Activated CD4-positive, alpha-beta memory T cell treated with anti-CD3 and anti-CD28 coated beads, Interleukin-2, amount 10 ng/mL, durations not matched to agents 7 days and 5 days (primary cell): ENCODE measurements around the gene OTOG. TPM values are rescaled to one million over a fixed set of nuclear protein-coding genes. Genes with fewer than 3 reads are reported as not detected.
A peak's percentile ranks its signal among the peaks of the same experiment; 100 is the strongest.

Experiments used
- CTCF ChIA-PET: fragments of 350-600 bp; sonication (Branson Sonifier 250); formaldehyde crosslinking; loops from one replicate; lab custom pipeline; 2021; ENCODE audit warnings: antibody characterized with exemption, inconsistent platforms; lab: Charles Lee
- POLR2A ChIA-PET: fragments of 350-600 bp; sonication (Branson Sonifier 250); formaldehyde crosslinking; loops from one replicate; lab custom pipeline; 2021; ENCODE audit warnings: antibody characterized with exemption; lab: Charles Lee
- DNase-seq: peaks from one replicate; pipeline ENCODE4 v3.0.0-alpha.2; 2020
- H3K27ac Mint-ChIP-seq: one replicate; pipeline ENCODE4 v1.8.0; 2021; ENCODE audit warnings: mild to moderate bottlenecking, mixed read lengths
- H3K27me3 Mint-ChIP-seq: one replicate; pipeline ENCODE4 v1.8.0; 2021; ENCODE audit warnings: mixed read lengths
- H3K36me3 Mint-ChIP-seq: one replicate; pipeline ENCODE4 v1.8.0; 2021; ENCODE audit warnings: low read depth, mixed read lengths
- H3K4me1 Mint-ChIP-seq: one replicate; pipeline ENCODE4 v1.8.0; 2021; ENCODE audit warnings: mixed read lengths
- H3K4me3 Mint-ChIP-seq: one replicate; pipeline ENCODE4 v1.8.0; 2021; ENCODE audit warnings: mild to moderate bottlenecking, mixed read lengths
- H3K9me3 Mint-ChIP-seq: one replicate; pipeline ENCODE4 v1.8.0; 2021; ENCODE audit warnings: mixed read lengths
- total RNA-seq, 2 experiments: library from RNA; stranded (reverse); gene quantifications; one replicate each; pipeline ENCODE4 v1.2.3, GENCODE V29; 2021

Gene OTOG
- total RNA-seq, 2 experiments from 2014 or later = not detected

DNA sequence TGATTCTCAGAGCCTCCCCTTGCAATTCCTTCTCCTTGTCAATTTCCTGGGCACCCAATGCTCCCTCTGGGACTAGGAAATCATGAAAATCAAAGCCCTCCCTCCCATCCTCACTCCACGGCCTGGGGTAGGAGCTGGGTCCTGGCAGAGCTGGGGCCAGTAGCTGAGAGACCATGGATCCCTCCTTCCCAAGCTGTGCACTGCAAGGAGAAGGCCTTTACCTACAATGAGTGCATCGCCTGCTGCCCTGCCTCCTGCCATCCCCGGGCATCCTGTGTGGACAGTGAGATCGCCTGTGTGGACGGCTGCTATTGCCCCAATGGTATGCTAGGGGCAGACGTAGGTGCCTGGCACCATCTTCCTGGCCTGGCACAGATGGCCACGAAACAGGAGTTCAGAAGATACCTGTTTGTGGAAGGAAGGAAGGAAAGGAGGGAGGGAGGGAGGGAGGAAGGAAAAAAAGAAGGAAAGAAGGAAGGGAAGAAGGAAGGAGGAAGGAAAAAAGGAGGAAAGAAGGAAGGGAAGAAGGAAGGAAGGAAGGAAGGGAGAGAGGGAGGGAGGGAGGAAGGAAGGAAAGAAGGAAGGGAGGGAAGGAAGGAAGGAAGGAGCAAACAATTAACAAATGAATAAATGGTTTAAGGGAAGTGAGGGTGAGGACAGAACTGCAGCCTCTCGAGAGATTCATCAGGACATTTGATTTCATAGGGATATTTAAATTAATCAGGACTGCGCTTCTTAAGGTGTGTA, 12.5 kb downstream of the OTOG start:
- Mint-ChIP-seq H3K27ac (no peak overlapping the region), H3K27me3 (peaks cover 4% of the 10 kb centered on the region), H3K4me3 (no peak overlapping the region), H3K36me3 (no peaks in the 10 kb centered on the region), H3K9me3 (no peaks in the 10 kb centered on the region), H3K4me1 (no peaks in the 10 kb centered on the region)
- DNase-seq = no peak
- POLR2A ChIA-PET = no interaction called here
- CTCF ChIA-PET = no interaction called here

DNA sequence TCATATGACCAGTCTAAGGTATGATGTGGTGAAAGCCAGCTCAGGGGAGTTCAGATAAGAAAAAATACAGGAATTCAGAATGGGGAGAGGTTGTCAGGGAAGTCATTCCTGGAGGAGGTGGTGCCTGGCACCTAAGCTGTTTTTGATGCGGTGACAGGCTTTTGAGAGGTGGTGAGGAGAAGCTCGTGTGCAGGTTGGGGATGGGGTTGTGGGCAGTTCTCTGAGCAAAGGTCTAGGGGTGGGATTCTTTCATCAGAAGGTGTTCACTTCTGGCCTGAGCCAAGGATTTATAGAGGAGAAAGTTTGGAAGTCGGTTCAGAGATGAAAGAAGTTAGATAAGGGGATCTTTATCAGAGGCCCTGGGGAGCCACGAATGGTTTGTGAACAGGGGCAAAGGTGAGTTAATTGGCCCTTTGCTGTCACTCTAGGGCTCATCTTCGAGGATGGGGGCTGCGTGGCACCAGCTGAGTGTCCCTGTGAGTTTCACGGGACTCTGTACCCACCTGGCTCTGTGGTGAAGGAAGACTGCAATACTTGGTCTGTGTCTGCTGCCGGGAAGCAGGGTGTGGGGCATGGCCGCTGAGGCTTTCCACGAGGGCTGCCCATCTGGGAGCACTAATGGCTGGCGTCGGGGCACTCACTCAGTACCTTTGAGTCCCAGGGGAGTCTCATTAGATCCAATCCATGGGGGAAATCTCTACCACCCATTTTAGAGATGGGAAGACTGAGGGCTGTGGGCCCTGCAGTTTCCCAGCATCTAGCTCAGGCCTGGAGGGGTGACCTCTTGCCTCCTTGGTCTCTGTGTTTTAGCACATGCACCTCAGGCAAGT, 13.4 kb downstream of the OTOG start:
- Mint-ChIP-seq H3K27ac (no peak overlapping the region), H3K4me3 (no peak overlapping the region), H3K27me3 (peaks cover 4% of the 10 kb centered on the region), H3K4me1 (no peaks in the 10 kb centered on the region), H3K9me3 (no peaks in the 10 kb centered on the region), H3K36me3 (no peaks in the 10 kb centered on the region)
- ChIA-PET POLR2A (no interaction called here), CTCF (no interaction called here)
- no peak for DNase-seq

DNA sequence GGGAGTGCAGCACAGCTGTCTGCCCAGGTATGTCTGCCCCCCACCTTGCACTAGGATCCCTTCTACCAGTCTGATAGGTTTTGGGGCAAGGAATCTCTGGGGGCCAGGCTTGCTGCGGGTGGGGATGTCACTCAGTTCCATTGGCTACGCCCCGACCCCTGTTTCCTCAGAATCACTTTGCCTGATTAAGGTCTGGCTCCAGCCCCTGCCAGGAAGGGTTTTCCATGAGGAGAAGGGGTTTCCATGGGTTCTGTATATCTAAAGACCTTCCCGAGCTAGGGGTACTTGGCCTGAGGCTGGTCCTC, 14.0 kb downstream of the OTOG start:
- H3K36me3 Mint-ChIP-seq = no peaks in the 10 kb centered on the region
- no peak for DNase-seq
- POLR2A ChIA-PET = no interaction called here
- H3K27ac Mint-ChIP-seq = no peak overlapping the region
- no peak overlapping the region for H3K4me3 Mint-ChIP-seq
- H3K9me3 Mint-ChIP-seq = no peaks in the 10 kb centered on the region
- H3K4me1 Mint-ChIP-seq = no peaks in the 10 kb centered on the region
- CTCF ChIA-PET = no interaction called here
- H3K27me3 Mint-ChIP-seq = peaks cover 4% of the 10 kb centered on the region

DNA sequence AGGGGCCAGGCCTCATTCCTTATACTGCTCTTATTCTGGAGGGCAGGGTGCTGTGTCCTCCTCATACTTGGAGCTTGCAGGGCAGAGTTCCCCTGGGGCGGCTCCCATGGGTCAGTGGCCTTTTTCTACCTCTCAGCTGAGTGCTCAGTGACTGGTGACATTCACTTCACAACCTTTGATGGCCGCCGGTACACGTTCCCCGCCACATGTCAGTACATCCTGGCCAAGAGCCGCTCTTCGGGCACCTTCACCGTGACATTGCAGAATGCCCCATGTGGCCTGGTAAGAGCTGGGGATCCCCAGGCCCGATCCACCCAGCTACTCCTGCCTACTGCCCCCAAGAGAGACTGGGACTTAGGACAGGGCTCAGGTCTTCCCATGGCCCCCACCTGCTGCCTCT, 14.5 kb downstream of the OTOG start:
- no peaks in the 10 kb centered on the region for H3K36me3 Mint-ChIP-seq
- DNase-seq = no peak
- POLR2A ChIA-PET = no interaction called here
- CTCF ChIA-PET = no interaction called here
- H3K4me3 Mint-ChIP-seq = no peak overlapping the region
- peaks cover 6% of the 10 kb centered on the region for H3K27me3 Mint-ChIP-seq
- no peaks in the 10 kb centered on the region for H3K4me1 Mint-ChIP-seq
- H3K27ac Mint-ChIP-seq = no peak overlapping the region
- no peaks in the 10 kb centered on the region for H3K9me3 Mint-ChIP-seq

DNA sequence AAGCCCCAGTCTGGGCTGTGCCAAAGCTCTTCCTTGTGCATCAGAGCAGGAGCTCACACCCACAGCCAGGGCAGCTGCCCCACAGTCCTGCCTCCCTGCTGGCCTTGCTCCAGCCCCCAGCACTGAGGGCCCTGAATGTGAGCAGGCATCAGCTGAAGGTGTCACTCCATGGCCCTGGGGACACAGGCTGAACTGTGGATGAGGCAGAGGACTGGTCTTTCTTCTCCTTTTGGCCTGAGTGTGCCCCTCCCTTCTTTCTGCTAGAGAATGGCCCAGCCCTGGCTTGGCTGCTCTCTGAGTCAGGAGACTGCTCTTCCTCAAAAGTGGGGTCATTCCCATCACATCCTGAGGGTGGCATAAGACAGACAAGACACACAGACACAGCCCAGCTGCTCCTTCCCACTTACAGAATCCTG, 16.2 kb downstream of the OTOG start:
- no peaks in the 10 kb centered on the region for H3K36me3 Mint-ChIP-seq
- H3K27ac Mint-ChIP-seq = no peak overlapping the region
- ChIA-PET POLR2A (no interaction called here), CTCF (no interaction called here)
- no peaks in the 10 kb centered on the region for H3K4me1 Mint-ChIP-seq
- DNase-seq = no peak
- H3K9me3 Mint-ChIP-seq = no peaks in the 10 kb centered on the region
- no peak overlapping the region for H3K4me3 Mint-ChIP-seq
- peaks cover 6% of the 10 kb centered on the region for H3K27me3 Mint-ChIP-seq

DNA sequence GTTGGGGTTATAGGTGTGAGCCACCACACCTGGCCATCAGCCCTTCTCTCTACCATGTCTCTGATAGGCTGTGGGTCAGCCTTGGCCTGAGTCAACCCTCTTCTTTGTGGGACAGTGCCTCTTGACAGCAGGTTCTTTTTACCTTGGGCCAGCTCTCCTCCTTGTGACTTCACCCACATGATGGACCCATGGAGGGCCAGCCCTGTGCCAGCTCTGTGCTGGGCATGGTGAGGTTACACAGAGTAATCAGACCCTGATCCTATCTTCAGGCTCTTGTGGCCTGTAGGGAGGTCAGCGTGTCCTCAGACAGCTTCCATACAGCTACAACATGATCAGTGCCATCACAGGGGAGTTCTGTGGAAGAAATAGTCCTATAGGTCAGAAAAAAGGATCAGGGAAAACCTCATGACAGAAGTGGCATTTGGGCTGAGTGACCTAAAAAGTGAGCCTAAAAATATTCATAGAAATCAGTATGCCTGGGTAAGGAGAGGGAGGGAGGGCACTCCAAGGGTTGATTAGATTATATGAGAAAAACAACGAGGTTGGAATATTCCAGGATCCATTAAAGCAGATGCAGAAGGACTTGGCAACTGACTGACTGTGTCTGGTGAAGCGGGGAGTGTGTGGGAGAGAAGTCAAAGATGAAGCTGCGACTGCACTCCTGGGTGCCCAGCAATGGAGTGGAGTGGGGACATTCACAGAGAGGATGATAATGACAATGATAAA, 17.1 kb downstream of the OTOG start:
- no peak for DNase-seq
- ChIA-PET POLR2A (no interaction called here), CTCF (no interaction called here)
- no peak overlapping the region for H3K4me3 Mint-ChIP-seq
- H3K27me3 Mint-ChIP-seq = peaks cover 6% of the 10 kb centered on the region
- H3K9me3 Mint-ChIP-seq = no peaks in the 10 kb centered on the region
- no peaks in the 10 kb centered on the region for H3K36me3 Mint-ChIP-seq
- H3K4me1 Mint-ChIP-seq = peaks cover 2% of the 10 kb centered on the region
- H3K27ac Mint-ChIP-seq = no peak overlapping the region

DNA sequence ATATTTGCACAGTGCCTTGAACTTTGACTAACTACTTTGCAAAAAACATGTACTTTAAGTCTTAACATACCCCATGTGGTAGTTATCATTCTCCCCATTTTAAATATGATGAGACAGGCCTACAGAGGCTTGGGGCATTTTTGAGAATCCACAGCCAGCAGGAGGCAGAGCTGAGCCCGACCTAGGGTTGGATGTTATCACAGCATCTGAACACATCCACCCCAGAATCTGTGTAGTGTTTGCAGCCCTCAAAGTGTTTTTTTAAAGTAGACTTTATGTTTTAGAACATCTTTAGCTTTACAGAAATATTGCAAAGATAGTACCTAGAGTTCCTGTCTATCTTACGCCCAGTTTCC, 17.6 kb downstream of the OTOG start:
- Mint-ChIP-seq H3K4me3 (no peak overlapping the region), H3K4me1 (peaks cover 2% of the 10 kb centered on the region), H3K9me3 (no peaks in the 10 kb centered on the region), H3K36me3 (no peaks in the 10 kb centered on the region), H3K27ac (no peak overlapping the region), H3K27me3 (peaks cover 7% of the 10 kb centered on the region)
- DNase-seq = no peak
- ChIA-PET POLR2A (no interaction called here), CTCF (no interaction called here)

DNA sequence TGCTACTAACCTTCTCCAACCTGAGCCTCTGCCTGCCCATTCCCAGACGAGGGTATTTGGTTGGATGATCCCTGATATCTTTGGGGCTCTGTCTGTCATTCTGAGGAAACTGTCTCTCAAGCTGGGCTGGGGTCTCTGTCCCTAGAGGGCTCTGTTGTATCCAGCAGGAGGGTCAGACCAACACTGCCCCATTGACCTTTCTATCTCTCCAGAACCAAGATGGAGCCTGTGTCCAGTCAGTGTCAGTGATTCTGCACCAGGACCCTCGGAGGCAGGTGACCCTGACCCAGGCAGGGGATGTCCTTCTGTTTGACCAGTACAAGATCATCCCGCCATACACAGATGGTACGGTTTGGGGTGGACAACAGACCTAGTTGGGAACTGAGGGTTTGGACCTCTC, 21.9 kb downstream of the OTOG start:
- Mint-ChIP-seq H3K27ac (no peak overlapping the region), H3K4me1 (peaks cover 2% of the 10 kb centered on the region), H3K27me3 (peaks cover 3% of the 10 kb centered on the region), H3K4me3 (no peak overlapping the region), H3K36me3 (no peaks in the 10 kb centered on the region), H3K9me3 (no peaks in the 10 kb centered on the region)
- no peak for DNase-seq
- ChIA-PET CTCF (no interaction called here), POLR2A (no interaction called here)

DNA sequence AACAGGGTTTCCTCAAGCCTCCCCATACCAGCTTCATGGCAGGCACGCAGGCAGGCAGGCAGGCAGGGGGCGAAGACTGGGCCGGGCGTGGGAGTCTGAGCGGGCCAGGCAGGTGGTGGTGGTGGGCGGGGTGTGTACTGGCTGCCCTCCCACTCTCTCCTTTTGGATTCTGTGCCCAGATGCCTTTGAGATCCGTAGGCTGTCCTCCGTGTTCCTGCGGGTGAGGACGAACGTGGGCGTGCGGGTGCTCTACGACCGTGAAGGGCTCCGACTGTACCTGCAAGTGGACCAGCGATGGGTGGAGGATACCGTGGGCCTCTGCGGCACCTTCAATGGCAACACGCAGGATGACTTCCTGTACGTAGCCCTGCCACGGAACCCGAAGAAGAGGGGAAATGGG, 23.0 kb downstream of the OTOG start:
- POLR2A ChIA-PET = no interaction called here
- H3K9me3 Mint-ChIP-seq = no peaks in the 10 kb centered on the region
- peaks cover 3% of the 10 kb centered on the region for H3K27me3 Mint-ChIP-seq

DNA sequence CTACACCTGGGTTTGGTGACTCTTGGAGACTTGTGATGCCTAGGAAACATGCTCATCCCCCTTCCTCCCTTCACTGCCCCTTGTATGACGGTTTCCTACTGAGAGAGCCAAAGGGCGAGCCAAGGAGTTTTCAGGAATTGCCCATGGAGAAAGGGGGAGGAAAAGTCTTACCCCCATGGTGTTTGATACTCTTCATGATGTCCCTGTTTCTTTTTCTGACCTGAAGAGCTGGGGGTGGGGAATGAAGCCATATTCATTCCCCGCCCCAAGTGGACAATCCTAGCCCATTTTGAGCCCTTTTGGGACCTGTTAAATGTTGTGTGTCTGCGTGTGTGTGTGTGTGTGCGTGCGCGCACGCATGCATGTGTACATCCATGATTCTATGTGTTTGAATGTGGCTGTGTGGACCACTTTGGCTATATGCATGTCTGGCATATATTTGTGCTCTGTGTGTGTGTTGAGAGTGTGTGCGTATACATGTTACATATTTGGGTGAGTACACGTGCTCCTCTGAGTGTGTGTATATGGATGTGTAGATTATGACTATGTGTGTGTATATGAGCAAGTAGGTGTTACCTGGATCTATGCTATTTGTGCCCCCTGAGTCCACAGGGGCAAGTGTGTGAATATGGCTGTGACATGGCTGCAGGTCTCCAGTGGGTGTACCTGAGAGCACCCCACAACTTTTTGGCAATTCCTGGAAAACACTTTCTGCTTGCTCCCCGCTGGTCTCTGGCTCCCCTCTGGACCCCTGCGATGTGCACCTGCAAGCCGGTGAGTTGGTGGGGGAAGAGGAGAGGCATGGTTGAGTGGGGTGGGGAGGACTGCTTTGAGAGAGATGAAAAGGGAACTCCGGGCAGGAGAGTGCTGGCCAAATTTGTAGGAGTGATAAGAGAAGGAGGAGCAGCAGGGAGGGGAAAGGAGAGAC, 24.6 kb downstream of the OTOG start:
- Mint-ChIP-seq H3K27ac (no peak overlapping the region), H3K4me1 (peaks cover 2% of the 10 kb centered on the region), H3K4me3 (no peak overlapping the region), H3K27me3 (peaks cover 2% of the 10 kb centered on the region), H3K36me3 (no peaks in the 10 kb centered on the region), H3K9me3 (no peaks in the 10 kb centered on the region)
- DNase-seq = peak; percentile 0
- CTCF ChIA-PET = no interaction called here
- POLR2A ChIA-PET = no interaction called here

More for the DNA sequence above, 23.0 kb downstream of the OTOG start:
- Mint-ChIP-seq H3K4me3 (no peak overlapping the region), H3K36me3 (no peaks in the 10 kb centered on the region), H3K27ac (no peak overlapping the region), H3K4me1 (peaks cover 2% of the 10 kb centered on the region)
- no peak for DNase-seq
- CTCF ChIA-PET = no interaction called here

DNA sequence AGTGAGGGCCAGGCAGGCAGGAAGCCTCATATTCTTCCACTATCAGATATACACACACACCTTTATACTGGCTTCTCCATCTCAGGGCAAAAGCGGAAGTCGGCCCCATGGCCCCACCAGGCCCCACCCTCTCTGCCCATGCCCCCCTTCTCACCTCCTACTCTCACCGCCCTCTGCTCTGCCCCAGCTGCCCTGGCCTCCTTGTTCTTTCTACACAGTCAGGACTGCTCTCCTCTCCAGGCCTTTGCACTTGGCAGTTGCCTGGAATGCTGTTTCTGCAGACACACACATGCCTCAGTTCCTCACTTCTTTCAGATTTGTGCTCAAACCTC, 25.3 kb downstream of the OTOG start:
- Mint-ChIP-seq H3K36me3 (no peaks in the 10 kb centered on the region), H3K27ac (no peak overlapping the region), H3K4me1 (peaks cover 2% of the 10 kb centered on the region), H3K27me3 (peaks cover 2% of the 10 kb centered on the region), H3K4me3 (no peak overlapping the region), H3K9me3 (no peaks in the 10 kb centered on the region)
- CTCF ChIA-PET = no interaction called here
- POLR2A ChIA-PET = no interaction called here
- peak; percentile 4 for DNase-seq

DNA sequence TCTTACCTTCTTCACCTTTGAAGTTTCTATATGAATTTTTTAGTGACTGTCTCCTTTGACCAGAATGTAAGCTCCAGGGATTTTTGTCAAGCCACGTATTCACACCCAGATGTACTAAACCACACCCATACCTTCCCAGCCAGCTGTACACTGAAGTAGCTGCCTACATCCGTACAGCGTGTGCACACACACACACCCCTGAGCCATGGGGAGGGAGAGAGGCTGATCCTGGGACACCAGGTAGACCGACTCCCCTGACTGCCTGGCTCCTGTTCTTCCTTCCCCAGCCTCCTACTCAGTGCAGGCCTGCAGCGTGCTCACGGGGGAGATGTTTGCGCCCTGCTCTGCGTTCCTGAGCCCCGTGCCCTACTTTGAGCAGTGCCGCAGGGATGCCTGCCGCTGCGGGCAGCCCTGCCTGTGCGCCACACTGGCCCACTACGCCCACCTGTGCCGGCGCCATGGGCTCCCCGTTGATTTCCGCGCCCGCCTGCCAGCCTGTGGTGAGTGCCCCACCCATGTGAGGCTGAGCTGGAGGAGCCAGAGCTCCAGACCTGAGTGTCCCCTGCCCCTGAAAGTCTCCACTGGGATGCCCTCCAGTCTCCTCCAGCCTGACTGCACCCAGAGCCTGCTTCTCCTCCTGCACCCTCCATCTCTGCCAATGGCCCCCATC, 25.9 kb downstream of the OTOG start:
- H3K27ac Mint-ChIP-seq = no peak overlapping the region
- DNase-seq = peak; percentile 10
- ChIA-PET POLR2A (no interaction called here), CTCF (no interaction called here)
- no peaks in the 10 kb centered on the region for H3K36me3 Mint-ChIP-seq
- H3K4me3 Mint-ChIP-seq = no peak overlapping the region
- H3K9me3 Mint-ChIP-seq = no peaks in the 10 kb centered on the region
- H3K27me3 Mint-ChIP-seq = peaks cover 2% of the 10 kb centered on the region
- H3K4me1 Mint-ChIP-seq = peaks cover 2% of the 10 kb centered on the region
